AG04449 (cell line): ENCODE results near the gene CACTIN.

Source experiments
- CTCF ChIA-PET: fragments of 350-600 bp; formaldehyde crosslinking; extraction: SDS; loops from one replicate; lab custom pipeline; 2021; ENCODE audit warnings: antibody characterized with exemption; lab: Yijun Ruan, JAX
- POLR2A ChIA-PET: fragments of 400-600, 350-600 bp; formaldehyde crosslinking; extraction: SDS; loops from one replicate; lab custom pipeline; 2020; ENCODE audit warnings: antibody characterized with exemption, inconsistent platforms; lab: Yijun Ruan, JAX
- DNase-seq: peaks from one replicate; pipeline ENCODE4 v3.0.0-alpha.2; 2010; ENCODE audit warnings: low read depth, low spot score
- H3K4me3 ChIP-seq: 2 replicates; pipeline ENCODE4 v1.5.1; 2011; ENCODE audit warnings: low read depth, mild to moderate bottlenecking, control low read depth, low read length
- CTCF ChIP-seq: IDR thresholded peaks from one replicate; pipeline ENCODE4 v1.5.1; 2011; ENCODE audit warnings: mild to moderate bottlenecking, moderate library complexity, low read length, control low read depth, inconsistent platforms; ENCODE audit not compliant: insufficient read depth; ENCODE audit errors: missing control alignments

CACTIN gene

GRCh38 chr19:3576696-3577443 is 49.7 kb downstream of the CACTIN start:
- ChIA-PET POLR2A (no interaction called here), CTCF (interaction anchor here (0.6 to 2.0 kb wide), 2 partner anchors 47 to 564 kb away, joined by 3 to 4 read pairs; no protein-coding TSS in a partner anchor)
- no peak for TF ChIP-seq CTCF
- peak overlapping the region; percentile 25; the same call in 1 of the 2 replicates for H3K4me3 ChIP-seq
- DNase-seq = no peak

GRCh38 chr19:3575949-3576673 is 50.5 kb downstream of the CACTIN start:
- CTCF ChIA-PET = interaction anchor here (2.0 to 2.5 kb wide), 2 partner anchors 31 to 564 kb away, joined by 4 to 12 read pairs; no protein-coding TSS in a partner anchor
- POLR2A ChIA-PET = no interaction called here
- TF ChIP-seq CTCF = no peak
- peak overlapping the region; percentile 25; the same call in 1 of the 2 replicates for H3K4me3 ChIP-seq
- DNase-seq = no peak

- H3K4me3 ChIP-seq = no peak overlapping the region
- ChIA-PET POLR2A (no interaction called here), CTCF (interaction anchor here (2.5 kb wide), 1 partner anchor 30 kb away, joined by 12 read pairs; no protein-coding TSS in a partner anchor)
- TF ChIP-seq CTCF = peak; percentile 20
- DNase-seq = no peak
Measured at GRCh38 chr19:3575260-3575741, 51.3 kb downstream of the CACTIN start.

GRCh38 chr19:3573858-3574637 is 52.5 kb downstream of the CACTIN start:
- peak overlapping the region; percentile 82 for H3K4me3 ChIP-seq
- CTCF ChIA-PET = interaction anchor here (0.6 to 2.5 kb wide), 2 partner anchors 29 to 496 kb away, joined by 3 to 12 read pairs; no protein-coding TSS in a partner anchor
- DNase-seq = peak; percentile 51
- TF ChIP-seq CTCF = no peak
- POLR2A ChIA-PET = no interaction called here

- no peak for DNase-seq
Measured at GRCh38 chr19:3573162-3573857, 53.3 kb downstream of the CACTIN start.

More at GRCh38 chr19:3573162-3573857, 53.3 kb downstream of the CACTIN start:
- ChIA-PET POLR2A (no interaction called here), CTCF (no interaction called here)
- no peak for TF ChIP-seq CTCF
- peak overlapping the region; percentile 82 for H3K4me3 ChIP-seq
